B cell (primary cell): Measurements from ENCODE around the gene UXT.

Source experiments
- EZH2 ChIP-seq: IDR thresholded peaks from 2 replicates; pipeline ENCODE4 v1.6.1; 2012; ENCODE audit warnings: borderline replicate concordance, low read depth, mild to moderate bottlenecking, moderate library complexity, low read length; ENCODE audit not compliant: insufficient read depth, poor library complexity, severe bottlenecking
- TF ChIP-seq, protein P1 (sequence below): fragments of 200-600 bp; IDR thresholded peaks from one replicate; pipeline ENCODE4 v1.8.0; 2022; ENCODE audit warnings: antibody characterized with exemption, mild to moderate bottlenecking

DNA sequence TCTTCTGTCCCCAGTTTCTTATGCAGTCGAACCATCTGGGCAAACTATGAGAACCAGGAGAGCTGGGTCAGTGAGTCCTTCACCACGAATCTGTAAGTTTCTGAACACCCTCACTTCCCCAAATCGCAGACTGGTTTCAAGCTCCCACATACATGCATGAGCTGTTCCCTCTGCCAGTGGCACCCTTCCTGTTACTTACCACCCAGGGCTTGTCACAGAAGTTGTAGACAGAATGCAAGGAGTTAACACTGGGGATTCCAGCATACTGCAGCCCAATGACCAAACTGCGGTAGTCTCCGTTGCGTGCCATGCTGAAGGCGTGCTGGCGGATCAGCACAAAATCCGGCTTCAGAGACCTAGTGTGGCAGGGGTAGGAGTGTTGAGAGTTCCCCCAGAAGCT lies 54.0 kb downstream of the UXT start:
- TF ChIP-seq, protein P1, sequence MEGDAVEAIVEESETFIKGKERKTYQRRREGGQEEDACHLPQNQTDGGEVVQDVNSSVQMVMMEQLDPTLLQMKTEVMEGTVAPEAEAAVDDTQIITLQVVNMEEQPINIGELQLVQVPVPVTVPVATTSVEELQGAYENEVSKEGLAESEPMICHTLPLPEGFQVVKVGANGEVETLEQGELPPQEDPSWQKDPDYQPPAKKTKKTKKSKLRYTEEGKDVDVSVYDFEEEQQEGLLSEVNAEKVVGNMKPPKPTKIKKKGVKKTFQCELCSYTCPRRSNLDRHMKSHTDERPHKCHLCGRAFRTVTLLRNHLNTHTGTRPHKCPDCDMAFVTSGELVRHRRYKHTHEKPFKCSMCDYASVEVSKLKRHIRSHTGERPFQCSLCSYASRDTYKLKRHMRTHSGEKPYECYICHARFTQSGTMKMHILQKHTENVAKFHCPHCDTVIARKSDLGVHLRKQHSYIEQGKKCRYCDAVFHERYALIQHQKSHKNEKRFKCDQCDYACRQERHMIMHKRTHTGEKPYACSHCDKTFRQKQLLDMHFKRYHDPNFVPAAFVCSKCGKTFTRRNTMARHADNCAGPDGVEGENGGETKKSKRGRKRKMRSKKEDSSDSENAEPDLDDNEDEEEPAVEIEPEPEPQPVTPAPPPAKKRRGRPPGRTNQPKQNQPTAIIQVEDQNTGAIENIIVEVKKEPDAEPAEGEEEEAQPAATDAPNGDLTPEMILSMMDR, result no peak
- TF ChIP-seq EZH2, result no peak
